22Rv1 (cell line): ENCODE results near the gene SLC17A3.

Experiments
- CTCF ChIP-seq: fragments of 450-650 bp; IDR thresholded peaks from 2 replicates; pipeline ENCODE4 v1.5.1; 2017; ENCODE audit warnings: mild to moderate bottlenecking
- ZFX ChIP-seq: fragments of 450-650 bp; IDR thresholded peaks from 2 replicates; pipeline ENCODE4 v1.6.1; 2017; ENCODE audit warnings: antibody characterized with exemption, borderline replicate concordance

GRCh38 chr6:25801436-25801835, 72.6 kb downstream of the SLC17A3 start:
- TF ChIP-seq CTCF, result no peak
- no peak for TF ChIP-seq ZFX
